SU-DHL-6 (cell line): ENCODE results near the gene ANKS4B.

Source experiments
- H2AFZ ChIP-seq: fragments of 200-600 bp; sonication (generic); 2 replicates; pipeline ENCODE4 v1.6.1; 2014; ENCODE audit warnings: low read depth, mild to moderate bottlenecking, moderate library complexity, mixed read lengths, antibody characterized with exemption, low read length; ENCODE audit not compliant: severe bottlenecking
- H3F3A ChIP-seq: fragments of 200-600 bp; shearing (Covaris generic); 2 replicates; pipeline ENCODE4 v1.6.0; 2016; ENCODE audit warnings: antibody characterized with exemption, mild to moderate bottlenecking; ENCODE audit not compliant: insufficient read depth
- H3K27ac ChIP-seq: fragments of 200-600 bp; sonication (generic); 2 replicates; pipeline ENCODE4 v1.5.1; 2016; ENCODE audit warnings: low read depth, mild to moderate bottlenecking, low read length, moderate library complexity, mixed read lengths
- H3K27me3 ChIP-seq: fragments of 200-600 bp; sonication (generic), shearing (Covaris generic); 2 replicates; pipeline ENCODE4 v1.6.0; 2014; ENCODE audit warnings: mild to moderate bottlenecking, low read length
- H3K36me3 ChIP-seq: fragments of 200-600 bp; sonication (generic); 2 replicates; pipeline ENCODE4 v1.6.1; 2014; ENCODE audit warnings: mild to moderate bottlenecking, low read length, mixed read lengths
- H3K4me2 ChIP-seq: fragments of 300-600, 200-600 bp; shearing (Covaris generic), sonication (generic); 2 replicates; pipeline ENCODE4 v1.6.0; 2014; ENCODE audit warnings: low read length, low read depth, mild to moderate bottlenecking; ENCODE audit not compliant: poor library complexity, severe bottlenecking
- H3K4me3 ChIP-seq: fragments of 200-600 bp; sonication (generic); 2 replicates; pipeline ENCODE4 v1.5.1; 2014; ENCODE audit warnings: antibody characterized with exemption, low read length, mild to moderate bottlenecking, mixed read lengths; ENCODE audit not compliant: insufficient read depth, poor library complexity, severe bottlenecking
- H3K79me2 ChIP-seq: fragments of 200-600 bp; sonication (generic); 2 replicates; pipeline ENCODE4 v1.6.1; 2014; ENCODE audit warnings: mild to moderate bottlenecking, low read length, moderate library complexity; ENCODE audit not compliant: insufficient read depth
- H3K9ac ChIP-seq: fragments of 200-600 bp; sonication (generic); 2 replicates; pipeline ENCODE4 v1.7.0; 2014; ENCODE audit warnings: mild to moderate bottlenecking, low read length
- H3K9me2 ChIP-seq: fragments of 200-600 bp; sonication (generic); replicated peaks from 2 replicates; pipeline ENCODE4 v1.6.1; 2014; ENCODE audit warnings: low read length; ENCODE audit not compliant: insufficient read depth
- H3K9me3 ChIP-seq: fragments of 200-600 bp; sonication (generic); 2 replicates; pipeline ENCODE4 v1.6.1; 2014; ENCODE audit warnings: low read length, mixed read lengths; ENCODE audit not compliant: insufficient read depth
- H4K20me1 ChIP-seq: fragments of 200-600 bp; sonication (generic); 2 replicates; pipeline ENCODE4 v1.6.1; 2014; ENCODE audit warnings: low read depth, mild to moderate bottlenecking, antibody characterized with exemption, low read length, moderate library complexity, mixed read lengths
- EZH2phosphoT487 ChIP-seq: fragments of 200-600 bp; sonication (generic), shearing (Covaris generic); conservative IDR thresholded peaks from 2 replicates; pipeline ENCODE4 v1.6.1; 2018; ENCODE audit warnings: mild to moderate bottlenecking, antibody characterized with exemption, low read length, moderate library complexity, mixed read lengths
- TF ChIP-seq, protein P1 (sequence below): fragments of 200-600 bp; sonication (generic); IDR thresholded peaks from one replicate; pipeline ENCODE4 v1.5.1; 2017; ENCODE audit warnings: antibody characterized with exemption, mild to moderate bottlenecking, low read length, moderate library complexity; ENCODE audit not compliant: insufficient read depth, poor library complexity, severe bottlenecking

The ANKS4B gene

GRCh38 chr16:21277045-21277926 lies 43.8 kb downstream of the ANKS4B start:
- H3K27ac ChIP-seq, result no peak overlapping the region
- no peak overlapping the region for H3K4me3 ChIP-seq
- H3F3A ChIP-seq, result no peaks in the 10 kb centered on the region
- H3K27me3 ChIP-seq, result no peaks in the 10 kb centered on the region
- no peak overlapping the region for H2AFZ ChIP-seq
- H3K36me3 ChIP-seq, result no peaks in the 10 kb centered on the region
- H3K9me2 ChIP-seq, result no peaks in the 10 kb centered on the region
- no peaks in the 10 kb centered on the region for H4K20me1 ChIP-seq
- no peaks in the 10 kb centered on the region for H3K79me2 ChIP-seq
- peak overlapping the region; percentile 39; the same call in 1 of the 2 replicates for H3K9ac ChIP-seq
- TF ChIP-seq, protein P1, sequence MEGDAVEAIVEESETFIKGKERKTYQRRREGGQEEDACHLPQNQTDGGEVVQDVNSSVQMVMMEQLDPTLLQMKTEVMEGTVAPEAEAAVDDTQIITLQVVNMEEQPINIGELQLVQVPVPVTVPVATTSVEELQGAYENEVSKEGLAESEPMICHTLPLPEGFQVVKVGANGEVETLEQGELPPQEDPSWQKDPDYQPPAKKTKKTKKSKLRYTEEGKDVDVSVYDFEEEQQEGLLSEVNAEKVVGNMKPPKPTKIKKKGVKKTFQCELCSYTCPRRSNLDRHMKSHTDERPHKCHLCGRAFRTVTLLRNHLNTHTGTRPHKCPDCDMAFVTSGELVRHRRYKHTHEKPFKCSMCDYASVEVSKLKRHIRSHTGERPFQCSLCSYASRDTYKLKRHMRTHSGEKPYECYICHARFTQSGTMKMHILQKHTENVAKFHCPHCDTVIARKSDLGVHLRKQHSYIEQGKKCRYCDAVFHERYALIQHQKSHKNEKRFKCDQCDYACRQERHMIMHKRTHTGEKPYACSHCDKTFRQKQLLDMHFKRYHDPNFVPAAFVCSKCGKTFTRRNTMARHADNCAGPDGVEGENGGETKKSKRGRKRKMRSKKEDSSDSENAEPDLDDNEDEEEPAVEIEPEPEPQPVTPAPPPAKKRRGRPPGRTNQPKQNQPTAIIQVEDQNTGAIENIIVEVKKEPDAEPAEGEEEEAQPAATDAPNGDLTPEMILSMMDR, result no peak
- H3K9me3 ChIP-seq, result no peaks in the 10 kb centered on the region
- peak overlapping the region; percentile 54 for H3K4me2 ChIP-seq

DNA sequence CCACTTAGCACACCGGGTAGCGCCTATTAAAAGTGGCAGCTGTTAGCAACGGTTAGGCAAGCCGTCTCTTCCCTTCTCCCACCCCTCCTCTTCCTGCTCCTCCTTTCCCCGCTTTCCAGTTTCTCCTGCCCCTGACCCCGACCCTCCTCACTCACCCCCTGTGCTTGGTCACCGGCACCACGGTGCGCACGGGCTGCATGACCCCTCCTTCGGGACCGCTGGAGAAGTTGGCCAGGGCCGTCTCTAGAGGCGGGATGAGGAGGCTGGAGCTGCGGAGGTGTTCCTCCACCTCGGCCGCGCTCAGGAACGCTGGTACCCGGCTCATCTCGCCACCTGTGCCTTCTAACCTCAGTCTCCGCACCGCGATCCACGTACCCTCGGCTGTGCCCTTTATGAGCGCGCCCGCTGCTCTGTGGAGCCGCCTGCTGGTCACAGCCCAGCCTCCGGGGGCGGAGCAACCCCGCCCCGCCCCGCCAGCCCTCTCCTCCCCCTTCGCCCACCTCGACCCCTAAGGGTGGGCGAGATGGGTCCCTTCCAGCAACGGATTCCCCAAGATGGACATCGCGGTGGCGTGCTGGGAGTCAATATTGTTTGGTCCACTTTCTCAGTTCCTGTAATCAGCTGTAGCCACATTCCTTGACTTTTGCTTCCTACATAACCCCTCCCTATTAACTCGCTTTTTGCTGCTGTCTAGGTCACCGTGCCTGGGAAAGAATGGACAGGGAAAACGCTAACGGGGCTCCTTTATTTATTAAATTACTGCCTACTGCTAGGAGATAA lies 44.6 kb downstream of the ANKS4B start, which contains the start of gene CRYM:
Gene CRYM, minus strand, starts transcription at position 364 of the 780 bp plus-strand sequence. Its CDS starts 39 bp downstream, at position 325.
- Histone ChIP-seq H3K9me2 (no peaks in the 10 kb centered on the region), H3K9me3 (no peaks in the 10 kb centered on the region)
- TF ChIP-seq, protein P1, result peak; percentile 89
- no peak for TF ChIP-seq EZH2phosphoT487

DNA sequence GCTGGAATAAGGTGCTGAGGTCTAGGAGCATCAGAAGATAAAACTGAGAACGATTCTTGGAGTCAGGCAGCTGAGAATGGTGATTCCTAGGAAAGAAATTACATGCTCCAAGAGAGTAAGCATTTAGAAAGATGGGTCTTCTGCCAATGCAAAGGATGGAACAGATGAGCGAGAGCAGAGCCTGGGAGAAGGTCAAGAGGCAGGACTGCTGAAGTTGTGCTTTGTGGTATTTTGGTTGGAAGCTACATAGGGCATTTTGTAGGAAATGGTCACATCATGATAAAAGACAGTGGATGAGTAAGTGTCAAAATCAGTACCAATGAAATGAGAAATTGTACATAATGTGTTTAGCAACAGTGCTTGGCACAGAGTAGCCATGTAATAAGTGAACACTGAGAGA lies 46.0 kb downstream of the ANKS4B start:
- no peaks in the 10 kb centered on the region for H3K9me2 ChIP-seq
- H3K79me2 ChIP-seq, result no peaks in the 10 kb centered on the region
- no peaks in the 10 kb centered on the region for H3K9me3 ChIP-seq
- TF ChIP-seq, protein P1, result no peak
- TF ChIP-seq EZH2phosphoT487, result no peak
- no peaks in the 10 kb centered on the region for H3K36me3 ChIP-seq
- H3K4me3 ChIP-seq, result no peak overlapping the region
- H3K27ac ChIP-seq, result no peak overlapping the region
- no peak overlapping the region for H3K9ac ChIP-seq
- H3F3A ChIP-seq, result no peaks in the 10 kb centered on the region
- H3K27me3 ChIP-seq, result no peaks in the 10 kb centered on the region
- H2AFZ ChIP-seq, result no peak overlapping the region
- H4K20me1 ChIP-seq, result no peaks in the 10 kb centered on the region
- H3K4me2 ChIP-seq, result no peak overlapping the region

More for the DNA sequence above, 44.6 kb downstream of the ANKS4B start, which contains the start of gene CRYM:
- Histone ChIP-seq H3K9ac (peak within 1 kb of the TSS; percentile 39; the same call in 1 of the 2 replicates), H4K20me1 (no peaks in the 10 kb centered on the region), H3F3A (no peaks in the 10 kb centered on the region), H2AFZ (peak within 1 kb of the TSS; percentile 78), H3K36me3 (no peaks in the 10 kb centered on the region), H3K4me2 (peak within 1 kb of the TSS; percentile 54), H3K27me3 (no peaks in the 10 kb centered on the region), H3K27ac (no peak within 1 kb of the TSS), H3K4me3 (peak within 1 kb of the TSS; percentile 42), H3K79me2 (no peaks in the 10 kb centered on the region)
